IMR-90 (cell line): ENCODE data around the gene MAPK8IP1. TPM values are rescaled to one million over a fixed set of nuclear protein-coding genes. Genes with fewer than 3 reads are reported as not detected.

ENCODE experiments used
- ATAC-seq: fragments of 200-7000 bp; cut with Tn5 transposase; 2 replicates; pipeline ENCODE4 v1.9.1; 2020; ENCODE audit warnings: low read depth, mild to moderate bottlenecking, moderate library complexity
- BruUV-seq: library from RNA; stranded (reverse); fragments of 400-500 nt; replicated peaks from 2 replicates; lab custom pipeline; 2021; lab: Mats Ljungman, UMichigan
- CTCF ChIA-PET: fragments of 300-600 bp; formaldehyde crosslinking; extraction: SDS; loops from one replicate; lab custom pipeline; 2021; ENCODE audit warnings: antibody characterized with exemption; lab: Yijun Ruan, JAX
- POLR2A ChIA-PET: fragments of 300-600 bp; sonication (Branson Sonifier 250); formaldehyde crosslinking; loops from one replicate; lab custom pipeline; 2022; ENCODE audit warnings: antibody characterized with exemption; ENCODE audit not compliant: unreplicated experiment; lab: Charles Lee
- DNase-seq: peaks from one replicate; pipeline ENCODE4 v3.0.0; 2013
- H2AFZ ChIP-seq: replicated peaks from 2 replicates; pipeline ENCODE3; 2013; ENCODE audit warnings: low read length, mild to moderate bottlenecking; ENCODE audit not compliant: poor library complexity
- H2AK5ac ChIP-seq: 2 replicates; pipeline ENCODE4 v1.6.1; 2013; ENCODE audit warnings: low read depth, low read length, inconsistent platforms
- H2AK9ac ChIP-seq: replicated peaks from 2 replicates; pipeline ENCODE3; 2013; ENCODE audit warnings: mild to moderate bottlenecking, low read depth, low read length, moderate library complexity; ENCODE audit not compliant: poor library complexity
- H2BK120ac ChIP-seq: 2 replicates; pipeline ENCODE4 v1.6.1; 2013; ENCODE audit warnings: low read depth, low read length, inconsistent platforms
- H2BK15ac ChIP-seq: 3 replicates; pipeline ENCODE4 v1.6.1; 2013; ENCODE audit warnings: low read depth, low read length, inconsistent platforms
- H2BK20ac ChIP-seq: 2 replicates; pipeline ENCODE4 v1.6.1; 2013; ENCODE audit warnings: low read depth, mild to moderate bottlenecking, inconsistent platforms, low read length, moderate library complexity
- H2BK5ac ChIP-seq: 2 replicates; pipeline ENCODE4 v1.6.1; 2013; ENCODE audit warnings: mild to moderate bottlenecking, low read depth, low read length, inconsistent platforms; ENCODE audit not compliant: poor library complexity, severe bottlenecking
- H3K14ac ChIP-seq: replicated peaks from 2 replicates; pipeline ENCODE4 v1.6.1; 2013; ENCODE audit warnings: low read depth, low read length, inconsistent platforms
- H3K18ac ChIP-seq: 2 replicates; pipeline ENCODE4 v1.6.1; 2013; ENCODE audit warnings: low read depth, low read length, control low read depth
- H3K23ac ChIP-seq: 2 replicates; pipeline ENCODE4 v1.6.1; 2013; ENCODE audit warnings: low read depth, low read length, inconsistent platforms
- H3K27ac ChIP-seq: 2 replicates; pipeline ENCODE4 v1.5.1; 2013; ENCODE audit warnings: mild to moderate bottlenecking, control low read depth, low read length; ENCODE audit not compliant: insufficient read depth
- H3K27me3 ChIP-seq: 2 replicates; pipeline ENCODE4 v1.6.1; 2013; ENCODE audit warnings: low read length; ENCODE audit not compliant: control insufficient read depth, insufficient read depth
- H3K36me3 ChIP-seq: 2 replicates; pipeline ENCODE4 v1.6.1; 2013; ENCODE audit warnings: low read length, mixed read lengths; ENCODE audit not compliant: control insufficient read depth, insufficient read depth
- H3K4ac ChIP-seq: 2 replicates; pipeline ENCODE4 v1.6.1; 2013; ENCODE audit warnings: low read depth, low read length, inconsistent platforms
- H3K4me1 ChIP-seq: 2 replicates; pipeline ENCODE4 v1.6.1; 2013; ENCODE audit warnings: low read length, mixed read lengths; ENCODE audit not compliant: control insufficient read depth, insufficient read depth
- H3K4me2 ChIP-seq: 2 replicates; pipeline ENCODE4 v1.6.1; 2013; ENCODE audit warnings: low read depth, mild to moderate bottlenecking, control low read depth, low read length, moderate library complexity
- H3K4me3 ChIP-seq: 2 replicates; pipeline ENCODE4 v1.5.1; 2013; ENCODE audit warnings: low read depth, mild to moderate bottlenecking, control low read depth, low read length, moderate library complexity; ENCODE audit not compliant: insufficient read depth
- H3K56ac ChIP-seq: 2 replicates; pipeline ENCODE4 v1.6.1; 2013; ENCODE audit warnings: low read length, inconsistent platforms; ENCODE audit not compliant: insufficient read depth; ENCODE audit errors: extremely low read depth
- H3K79me1 ChIP-seq, 2 experiments: 2 replicates each; pipeline ENCODE4 v1.6.1; 2013; ENCODE audit warnings: low read length in 2 of 2, inconsistent platforms in 1 of 2, low read depth in 1 of 2
- H3K9ac ChIP-seq: 2 replicates; pipeline ENCODE4 v1.6.1; 2013; ENCODE audit warnings: low read depth, low read length, control low read depth
- H3K9me1 ChIP-seq: 2 replicates; pipeline ENCODE4 v1.6.1; 2013; ENCODE audit warnings: low read length, inconsistent platforms; ENCODE audit not compliant: insufficient read depth
- H3K9me3 ChIP-seq: 2 replicates; pipeline ENCODE4 v1.6.1; 2013; ENCODE audit warnings: low read length; ENCODE audit not compliant: control insufficient read depth, insufficient read depth
- H4K20me1 ChIP-seq: 2 replicates; pipeline ENCODE4 v1.6.1; 2013; ENCODE audit warnings: low read length, inconsistent platforms; ENCODE audit not compliant: insufficient read depth
- H4K5ac ChIP-seq: 2 replicates; pipeline ENCODE4 v1.6.1; 2013; ENCODE audit warnings: mild to moderate bottlenecking, low read depth, low read length, control low read depth
- H4K8ac ChIP-seq, 2 experiments: 2 replicates each; pipeline ENCODE4 v1.6.1; 2013; ENCODE audit warnings: low read depth in 2 of 2, low read length in 2 of 2, control low read depth in 1 of 2, inconsistent platforms in 1 of 2
- H4K91ac ChIP-seq: 2 replicates; pipeline ENCODE4 v1.6.1; 2013; ENCODE audit warnings: low read depth, low read length, inconsistent platforms; ENCODE audit not compliant: insufficient read depth
- BHLHE40 ChIP-seq: fragments of 150-350 bp; IDR thresholded peaks from 2 replicates; pipeline ENCODE4 v1.6.1; 2016; ENCODE audit warnings: mild to moderate bottlenecking, low read depth, low read length
- CEBPB ChIP-seq: IDR thresholded peaks from 2 replicates; pipeline ENCODE4 v1.6.1; 2012; ENCODE audit warnings: low read depth, low read length, improper control_type of control experiment
- CHD1 ChIP-seq: IDR thresholded peaks from 2 replicates; pipeline ENCODE4 v1.6.1; 2012; ENCODE audit warnings: low read depth, low read length, improper control_type of control experiment
- FOS ChIP-seq: fragments of 150-350 bp; IDR thresholded peaks from 2 replicates; pipeline ENCODE4 v1.6.1; 2016; ENCODE audit warnings: low read depth, low read length
- MAFK ChIP-seq: IDR thresholded peaks from 2 replicates; pipeline ENCODE4 v1.6.1; 2012; ENCODE audit warnings: low read depth, low read length, improper control_type of control experiment
- MAZ ChIP-seq: IDR thresholded peaks from 2 replicates; pipeline ENCODE4 v1.6.1; 2012; ENCODE audit warnings: low read depth, mild to moderate bottlenecking, low read length, improper control_type of control experiment, moderate library complexity, borderline replicate concordance
- MXI1 ChIP-seq: IDR thresholded peaks from 2 replicates; pipeline ENCODE4 v1.6.1; 2012; ENCODE audit warnings: low read depth, mild to moderate bottlenecking, low read length, moderate library complexity, borderline replicate concordance
- NFE2L2 ChIP-seq: fragments of 150-350 bp; IDR thresholded peaks from 2 replicates; pipeline ENCODE4 v1.6.1; 2016; ENCODE audit warnings: low read depth, mild to moderate bottlenecking, low read length
- POLR2A ChIP-seq: IDR thresholded peaks from 2 replicates; pipeline ENCODE4 v1.6.1; 2012; ENCODE audit warnings: mild to moderate bottlenecking, low read depth, low read length
- RAD21 ChIP-seq: IDR thresholded peaks from 2 replicates; pipeline ENCODE4 v1.6.1; 2012; ENCODE audit warnings: low read length, improper control_type of control experiment
- RCOR1 ChIP-seq: IDR thresholded peaks from 2 replicates; pipeline ENCODE4 v1.6.1; 2012; ENCODE audit warnings: mild to moderate bottlenecking, low read length, improper control_type of control experiment; ENCODE audit not compliant: insufficient replicate concordance
- RFX5 ChIP-seq: IDR thresholded peaks from 2 replicates; pipeline ENCODE4 v1.8.0; 2012; ENCODE audit warnings: low read depth, mild to moderate bottlenecking, low read length, moderate library complexity
- SMC3 ChIP-seq: fragments of 150-350 bp; IDR thresholded peaks from 2 replicates; pipeline ENCODE4 v1.6.1; 2016; ENCODE audit warnings: low read depth, mild to moderate bottlenecking, antibody characterized with exemption, low read length, moderate library complexity
- USF2 ChIP-seq: fragments of 150-350 bp; IDR thresholded peaks from 2 replicates; pipeline ENCODE4 v1.6.1; 2017; ENCODE audit warnings: mild to moderate bottlenecking, antibody characterized with exemption, low read length, low read depth
- WGBS, 2 experiments: methylation state at CpG; one replicate each; pipeline versions ENCODE4 v1.1.5 to v1.1.7; 2013; ENCODE audit warnings: missing lambda C conversion rate in 2 of 2; ENCODE audit not compliant: insufficient read length in 1 of 2; ENCODE audit errors: extremely low coverage in 2 of 2; 5-methylcytosine and 5-hydroxymethylcytosine counted together
- dilution Hi-C: fragments of 300-500 bp; cut with HindIII; formaldehyde crosslinking; loops from one replicate; pipeline ENCODE4 v1.14.3; 2018; ENCODE audit warnings: low sequenced_read_pairs; ENCODE audit not compliant: unreplicated experiment
- in situ Hi-C: fragments of 300-500 bp; cut with MboI; formaldehyde crosslinking; loops from 3 replicates; pipeline ENCODE4 v1.14.3; 2019; ENCODE audit warnings: low sequenced_read_pairs, inconsistent platforms, mixed read lengths
- intact Hi-C: fragments of 100-400 bp; cut with micrococcal nuclease; formaldehyde crosslinking; loops from 2 replicates; pipeline ENCODE4 v1.10.0; 2022
- polyA plus RNA-seq, 3 experiments: library from polyadenylated mRNA; depleted of rRNA; stranded (reverse); fragments of >200 nt; gene quantifications; 2 replicates each; pipeline ENCODE4 v1.2.3, GENCODE V29; 2012; ENCODE audit warnings: low replicate concordance in 1 of 3
- total RNA-seq: library from RNA; depleted of rRNA; stranded (reverse); fragments of >200 nt; gene quantifications from 2 replicates; pipeline ENCODE4 v1.2.3, GENCODE V29; 2012
- TF ChIP-seq, protein P1 (sequence below): fragments of 150-350 bp; IDR thresholded peaks from 2 replicates; pipeline ENCODE4 v1.6.1; 2016; ENCODE audit warnings: low read depth, mild to moderate bottlenecking, low read length, moderate library complexity, borderline replicate concordance
- TF ChIP-seq, protein P2 (sequence below): conservative IDR thresholded peaks from 2 replicates; pipeline ENCODE4 v1.5.1; 2012; ENCODE audit warnings: mild to moderate bottlenecking, low read depth, low read length, improper control_type of control experiment

Gene MAPK8IP1
- total and polyA plus RNA-seq, 2 of the 4 experiments (the other 2 are of a cell fraction) = 6.5 to 9.6 TPM

DNA sequence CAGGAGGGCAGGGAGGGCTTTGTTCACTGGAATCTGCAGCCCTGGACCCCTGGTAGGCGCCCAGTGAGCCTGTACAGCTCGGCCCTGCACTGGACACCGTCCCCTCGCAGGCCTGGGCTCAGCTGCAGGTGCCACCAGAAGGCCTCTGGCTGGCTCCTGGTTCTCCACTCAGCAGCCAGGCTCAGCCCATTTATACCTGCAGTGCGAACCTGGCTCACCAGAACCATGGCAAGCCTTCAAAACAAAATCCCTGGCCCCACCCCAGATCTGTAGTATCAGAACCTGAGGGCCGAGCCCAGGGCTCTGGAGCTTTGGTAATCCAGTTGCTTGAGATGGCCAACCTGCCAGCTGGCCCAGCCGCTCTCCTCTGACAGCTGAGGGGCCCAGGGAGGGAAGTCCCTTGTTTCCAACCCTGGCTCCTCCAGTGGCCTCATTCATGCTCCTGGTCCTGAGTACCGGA lies 22.5 kb downstream of the MAPK8IP1 start:
- Histone ChIP-seq H2BK15ac (no peak overlapping the region), H3K27me3 (no peaks in the 10 kb centered on the region), H2BK120ac (no peak overlapping the region), H3K4me2 (no peak overlapping the region), H4K91ac (no peak overlapping the region), H4K20me1 (no peaks in the 10 kb centered on the region), H3K79me1 (no peaks in the 10 kb centered on the region), H3K23ac (no peak overlapping the region), H2AK5ac (no peak overlapping the region), H3K27ac (no peak overlapping the region), H3K9me3 (no peaks in the 10 kb centered on the region), H4K8ac (no peak overlapping the region), H3K4me1 (no peaks in the 10 kb centered on the region), H3K9ac (no peak overlapping the region), H2AK9ac (no peak overlapping the region), H3K4me3 (no peak overlapping the region), H2BK5ac (no peak overlapping the region), H3K36me3 (peaks cover 32% of the 10 kb centered on the region), H3K14ac (no peak overlapping the region), H4K5ac (no peak overlapping the region), H3K4ac (no peak overlapping the region), H3K9me1 (no peaks in the 10 kb centered on the region), H3K56ac (no peak overlapping the region), H2BK20ac (no peak overlapping the region), H3K18ac (no peak overlapping the region), H2AFZ (no peak overlapping the region)
- ATAC-seq (no peak; the same call in 1 of the 2 replicates), DNase-seq (no peak)
- intact Hi-C loops (no loop called here), dilution Hi-C loops (no loop called here), in situ Hi-C loops (no loop called here)
- WGBS, 2 experiments = 60% methylated on average over 5 of the region's 8 CpGs; no CpG with 5 or more reads in 1 of the 2 experiments
- no peak for TF ChIP-seq USF2
- no peak for TF ChIP-seq NFE2L2
- no peak for TF ChIP-seq RAD21
- TF ChIP-seq, protein P1, sequence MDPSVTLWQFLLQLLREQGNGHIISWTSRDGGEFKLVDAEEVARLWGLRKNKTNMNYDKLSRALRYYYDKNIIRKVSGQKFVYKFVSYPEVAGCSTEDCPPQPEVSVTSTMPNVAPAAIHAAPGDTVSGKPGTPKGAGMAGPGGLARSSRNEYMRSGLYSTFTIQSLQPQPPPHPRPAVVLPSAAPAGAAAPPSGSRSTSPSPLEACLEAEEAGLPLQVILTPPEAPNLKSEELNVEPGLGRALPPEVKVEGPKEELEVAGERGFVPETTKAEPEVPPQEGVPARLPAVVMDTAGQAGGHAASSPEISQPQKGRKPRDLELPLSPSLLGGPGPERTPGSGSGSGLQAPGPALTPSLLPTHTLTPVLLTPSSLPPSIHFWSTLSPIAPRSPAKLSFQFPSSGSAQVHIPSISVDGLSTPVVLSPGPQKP = no peak
- TF ChIP-seq, protein P2, sequence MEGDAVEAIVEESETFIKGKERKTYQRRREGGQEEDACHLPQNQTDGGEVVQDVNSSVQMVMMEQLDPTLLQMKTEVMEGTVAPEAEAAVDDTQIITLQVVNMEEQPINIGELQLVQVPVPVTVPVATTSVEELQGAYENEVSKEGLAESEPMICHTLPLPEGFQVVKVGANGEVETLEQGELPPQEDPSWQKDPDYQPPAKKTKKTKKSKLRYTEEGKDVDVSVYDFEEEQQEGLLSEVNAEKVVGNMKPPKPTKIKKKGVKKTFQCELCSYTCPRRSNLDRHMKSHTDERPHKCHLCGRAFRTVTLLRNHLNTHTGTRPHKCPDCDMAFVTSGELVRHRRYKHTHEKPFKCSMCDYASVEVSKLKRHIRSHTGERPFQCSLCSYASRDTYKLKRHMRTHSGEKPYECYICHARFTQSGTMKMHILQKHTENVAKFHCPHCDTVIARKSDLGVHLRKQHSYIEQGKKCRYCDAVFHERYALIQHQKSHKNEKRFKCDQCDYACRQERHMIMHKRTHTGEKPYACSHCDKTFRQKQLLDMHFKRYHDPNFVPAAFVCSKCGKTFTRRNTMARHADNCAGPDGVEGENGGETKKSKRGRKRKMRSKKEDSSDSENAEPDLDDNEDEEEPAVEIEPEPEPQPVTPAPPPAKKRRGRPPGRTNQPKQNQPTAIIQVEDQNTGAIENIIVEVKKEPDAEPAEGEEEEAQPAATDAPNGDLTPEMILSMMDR = no peak
- TF ChIP-seq BHLHE40 = no peak
- no peak for TF ChIP-seq RCOR1
- no peak for TF ChIP-seq MXI1
- no peak for TF ChIP-seq MAZ
- TF ChIP-seq MAFK = no peak
- TF ChIP-seq POLR2A = no peak
- no peak for TF ChIP-seq SMC3
- no peak for TF ChIP-seq RFX5
- TF ChIP-seq CHD1 = no peak
- TF ChIP-seq CEBPB = no peak
- no peak for TF ChIP-seq FOS
- ChIA-PET CTCF (no interaction called here), POLR2A (no interaction called here)
- BruUV-seq = no TSS peak
